OCI-M2 (cell line): Measurements from ENCODE around the gene THEM5.

ENCODE experiments used
- DNase-seq: peaks from one replicate; lab custom pipeline; 2025; ENCODE audit not compliant: unreplicated experiment; lab: John Stamatoyannopoulos, UW

THEM5 gene

DNA sequence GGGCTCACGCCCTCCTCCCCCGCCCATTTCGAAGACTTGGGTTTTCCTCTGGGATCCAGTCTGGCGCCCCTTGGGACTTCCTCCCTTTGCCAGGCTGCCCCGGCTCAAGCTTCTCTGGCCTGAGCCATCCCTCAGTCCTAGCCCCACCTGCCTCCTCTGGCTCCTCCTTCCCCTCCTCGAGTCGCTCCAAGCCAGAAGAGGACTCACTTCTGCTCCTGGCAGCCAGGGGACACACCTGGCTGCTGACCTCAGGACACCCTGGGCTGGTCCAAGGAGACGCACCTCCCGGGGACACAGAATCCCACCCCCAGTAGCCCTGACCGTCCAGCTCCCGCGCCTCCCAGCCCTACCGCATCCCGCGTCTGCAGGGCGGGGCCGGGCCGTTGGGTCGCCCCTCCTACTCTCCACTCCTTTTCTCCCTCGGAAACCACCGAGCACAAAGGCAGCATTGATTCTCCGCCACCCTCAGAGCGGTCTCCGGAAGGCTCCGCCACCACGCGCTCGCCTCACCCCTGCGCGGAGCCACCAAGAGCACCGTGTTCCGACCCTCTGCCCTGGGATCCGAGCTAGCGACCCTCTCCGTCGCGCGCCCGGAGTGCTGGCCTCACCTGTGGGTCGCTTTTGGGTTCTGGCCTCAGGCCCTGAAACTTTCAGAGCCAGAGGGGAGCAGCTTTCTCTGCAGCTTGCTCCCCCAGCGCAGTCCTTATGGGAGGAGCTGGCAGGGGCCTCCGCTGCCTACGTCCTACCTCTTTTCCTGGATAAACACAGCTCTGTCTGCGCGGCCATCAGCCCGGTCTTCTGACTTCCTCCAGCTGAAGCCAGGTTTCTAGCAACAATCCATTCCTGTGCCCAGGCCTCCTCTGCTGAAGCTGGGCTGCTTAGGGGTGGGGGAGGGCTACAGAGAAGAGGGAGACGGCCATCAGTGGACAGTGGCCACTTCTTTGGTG lies 13.8 kb downstream of the THEM5 start, which contains the start of gene C2CD4D:
C2CD4D (minus strand) TSS at position 364 of the 947 bp plus-strand sequence. CDS start 831 bp downstream, outside the sequence.
- no peak for DNase-seq

DNA sequence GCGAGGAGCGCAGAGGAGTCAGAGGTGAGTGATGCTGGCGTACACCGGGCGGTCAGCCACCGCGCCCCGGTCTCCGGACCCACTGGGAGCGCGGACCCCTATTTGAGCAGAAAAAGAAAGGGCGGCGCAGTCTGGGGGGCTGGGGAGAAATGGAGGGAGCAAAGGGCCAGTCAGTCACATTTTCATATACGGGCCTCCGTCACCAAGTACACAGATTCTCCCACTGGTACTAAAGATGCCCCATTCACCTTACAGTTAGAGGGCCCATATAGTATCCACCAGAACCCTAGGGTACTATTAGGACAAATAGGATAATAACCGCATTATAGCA lies 14.5 kb downstream of the THEM5 start:
- DNase-seq = no peak

DNA sequence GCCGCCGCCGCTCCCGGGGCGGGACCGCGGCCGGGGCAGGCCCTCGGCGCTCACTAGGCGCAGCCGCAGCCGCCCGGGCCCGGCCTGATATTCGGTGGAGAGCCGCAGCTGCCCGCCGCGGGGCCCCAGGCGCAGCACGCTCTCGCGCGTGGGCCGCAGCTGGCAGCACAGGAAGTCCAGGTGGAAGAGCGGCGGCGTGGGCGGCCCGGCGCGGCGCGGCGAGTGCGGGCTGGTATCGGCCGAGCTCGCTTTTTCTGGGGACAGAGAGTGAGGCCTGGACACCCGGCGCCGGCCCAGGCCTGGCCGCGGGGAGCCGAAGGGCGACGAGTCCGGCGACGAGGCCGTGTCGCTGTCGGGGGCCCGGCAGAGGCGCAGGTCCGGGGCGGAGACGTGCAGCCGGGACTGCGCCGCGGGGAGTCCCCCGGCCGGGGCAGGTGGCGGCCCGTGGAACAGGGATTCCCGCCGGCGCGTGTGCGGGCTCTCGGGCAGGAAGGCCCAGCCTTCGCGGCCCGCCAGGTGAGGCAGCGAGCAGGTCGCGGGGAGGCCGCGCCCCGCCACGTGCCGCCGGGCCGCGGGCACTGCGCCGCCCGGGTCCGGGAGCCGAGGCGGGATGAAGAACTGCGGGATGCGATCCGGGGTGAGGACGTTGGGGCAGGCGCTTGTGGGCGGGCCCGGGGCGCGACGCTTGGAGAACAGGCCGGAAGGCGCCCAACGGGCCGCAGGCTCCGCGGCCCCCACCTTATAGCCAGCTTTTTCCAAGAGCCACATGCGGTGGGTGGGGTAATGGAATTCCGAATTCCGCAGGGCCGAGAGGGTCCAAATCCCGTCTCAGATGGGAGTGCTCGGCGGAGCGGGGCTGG lies 15.1 kb downstream of the THEM5 start:
- DNase-seq = no peak

DNA sequence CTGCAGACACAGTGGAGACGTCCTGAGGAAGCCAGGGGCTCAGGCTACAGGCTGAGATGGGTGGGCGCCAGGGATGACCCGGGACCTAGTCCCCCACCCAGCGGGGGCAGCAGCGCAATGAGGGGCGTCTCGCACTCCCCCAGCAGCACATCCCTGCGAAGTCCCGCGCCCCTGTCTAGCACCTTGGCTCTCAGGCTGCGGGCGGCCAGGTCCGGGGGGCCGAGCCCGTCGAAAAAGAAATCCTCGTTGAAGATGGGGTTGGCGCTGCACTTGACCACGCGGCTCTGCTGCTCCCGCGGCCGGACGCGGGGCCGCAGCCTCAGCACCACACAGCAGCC lies 15.7 kb downstream of the THEM5 start:
- no peak for DNase-seq

DNA sequence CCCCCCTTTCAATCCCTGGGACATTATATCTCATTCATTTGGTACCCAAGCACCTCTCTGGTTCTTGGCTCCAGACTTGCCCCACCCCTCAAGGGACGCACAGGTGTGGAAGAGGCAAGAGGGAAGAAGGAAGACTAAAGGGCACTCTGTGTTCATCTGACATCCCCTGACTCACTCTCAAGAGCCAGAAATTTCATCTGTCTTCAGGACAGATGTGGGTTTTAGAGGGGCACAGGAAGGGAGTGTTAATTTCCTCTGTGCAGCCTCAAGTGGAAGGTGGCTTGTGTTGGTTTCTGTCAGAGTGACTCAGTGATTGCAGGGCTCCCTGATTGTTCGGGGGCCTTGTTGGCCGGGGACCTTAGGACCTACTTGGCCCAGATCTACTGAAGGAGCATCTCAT lies 16.3 kb downstream of the THEM5 start:
- DNase-seq = no peak

DNA sequence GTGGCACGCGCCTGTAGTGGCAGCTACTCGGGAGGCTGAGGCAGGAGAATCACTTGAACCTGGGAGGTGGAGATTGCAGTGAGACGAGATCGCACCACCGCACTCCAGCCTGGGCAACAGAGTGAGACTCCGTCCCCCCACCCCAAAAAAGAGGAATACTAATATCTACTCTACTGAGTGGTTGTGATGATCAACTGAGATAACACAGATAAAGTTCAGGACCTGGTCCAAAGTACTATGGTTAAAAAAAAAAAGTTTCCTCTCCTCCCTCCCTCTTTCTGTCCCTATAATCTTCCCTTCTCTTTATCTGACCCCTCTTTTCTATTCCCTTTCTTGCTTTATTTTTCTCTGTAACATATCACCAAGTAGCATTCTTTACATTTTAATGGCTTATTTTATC lies 17.9 kb downstream of the THEM5 start:
- no peak for DNase-seq

DNA sequence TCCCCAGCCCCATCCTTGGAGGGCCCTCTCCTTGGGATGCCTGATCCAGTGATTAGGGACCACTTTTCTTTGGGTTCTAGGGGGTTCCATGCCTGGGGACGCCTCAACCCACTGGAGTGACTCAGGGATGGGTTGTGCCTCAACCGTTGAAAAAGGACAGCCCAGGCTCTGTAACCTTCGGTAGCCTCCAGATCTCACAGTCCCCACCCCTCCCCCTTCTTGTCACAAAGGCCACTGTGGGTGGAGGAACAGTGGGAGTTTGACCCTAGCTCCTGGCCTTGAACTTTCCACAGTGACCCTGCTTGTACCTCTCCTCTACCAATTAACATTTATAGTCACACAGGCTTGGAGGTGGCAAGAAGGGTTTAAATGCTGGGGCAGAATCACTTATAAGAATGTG lies 19.3 kb downstream of the THEM5 start:
- no peak for DNase-seq

DNA sequence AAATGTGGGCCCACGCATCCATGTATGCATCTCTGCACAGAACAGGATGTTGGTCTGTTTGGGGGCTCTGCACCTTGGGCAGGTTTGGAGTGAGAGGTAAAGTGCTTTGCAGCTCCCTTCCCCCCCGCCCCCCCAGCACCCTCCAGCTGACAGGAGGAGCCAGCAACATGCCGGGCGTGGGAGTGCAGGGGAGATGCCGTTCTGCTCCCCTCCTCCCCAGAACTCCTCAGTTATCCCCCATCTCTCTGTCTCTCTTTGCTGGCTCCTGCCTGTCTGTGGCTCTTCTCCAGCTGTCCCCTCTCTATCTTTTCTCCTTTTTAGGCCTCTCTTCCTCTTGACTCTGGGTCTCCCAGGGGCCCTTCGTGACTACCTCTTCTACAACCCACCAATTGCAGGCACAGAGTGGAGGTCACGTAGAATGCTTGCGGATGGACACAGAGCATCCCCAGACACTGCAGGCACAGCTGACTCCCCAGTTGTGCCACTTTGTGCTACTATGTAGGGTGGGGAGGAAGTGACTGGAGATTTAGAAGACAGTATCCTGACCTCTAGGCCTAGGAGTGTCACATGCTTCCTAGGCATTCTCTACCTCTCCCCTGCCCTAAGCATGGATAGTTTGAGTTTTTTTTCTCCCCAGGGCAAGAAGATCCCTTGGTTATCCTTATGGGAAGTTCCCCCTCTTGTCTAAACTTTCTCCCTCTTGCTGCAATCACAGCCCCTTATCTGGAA lies 20.2 kb downstream of the THEM5 start:
- DNase-seq = no peak

DNA sequence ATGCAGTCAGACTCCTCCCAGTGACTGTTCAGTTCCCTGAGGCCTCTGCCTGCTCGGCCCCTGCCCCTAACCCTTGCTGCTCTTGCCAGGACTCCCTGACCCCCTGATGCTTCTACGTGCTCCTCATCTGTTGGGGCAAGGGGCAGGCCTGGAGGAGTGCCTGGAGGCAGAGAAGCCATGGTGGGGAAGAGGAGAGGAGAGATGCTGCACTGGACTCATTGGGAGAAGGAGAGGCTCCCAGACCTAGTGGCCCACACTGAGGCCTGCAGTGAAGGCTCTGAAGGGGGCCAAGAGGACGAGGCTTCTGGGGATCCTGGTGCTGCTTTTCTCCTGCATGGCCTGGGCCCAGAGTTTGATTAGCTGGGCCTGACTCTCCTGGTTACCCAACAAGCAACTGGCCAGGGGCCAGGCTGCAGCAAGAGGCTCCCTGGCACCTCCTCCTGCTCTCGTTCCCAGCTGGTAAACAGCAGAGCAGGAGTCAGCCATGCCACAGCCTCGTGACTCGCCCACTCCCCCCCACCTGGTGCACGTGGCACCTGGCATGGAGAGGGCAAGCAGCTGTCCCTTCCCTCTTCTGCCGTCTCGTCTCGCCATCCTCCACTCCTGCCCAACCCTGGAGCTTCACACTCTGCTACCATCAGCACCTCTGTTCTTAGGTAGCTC lies 21.1 kb downstream of the THEM5 start:
- no peak for DNase-seq

DNA sequence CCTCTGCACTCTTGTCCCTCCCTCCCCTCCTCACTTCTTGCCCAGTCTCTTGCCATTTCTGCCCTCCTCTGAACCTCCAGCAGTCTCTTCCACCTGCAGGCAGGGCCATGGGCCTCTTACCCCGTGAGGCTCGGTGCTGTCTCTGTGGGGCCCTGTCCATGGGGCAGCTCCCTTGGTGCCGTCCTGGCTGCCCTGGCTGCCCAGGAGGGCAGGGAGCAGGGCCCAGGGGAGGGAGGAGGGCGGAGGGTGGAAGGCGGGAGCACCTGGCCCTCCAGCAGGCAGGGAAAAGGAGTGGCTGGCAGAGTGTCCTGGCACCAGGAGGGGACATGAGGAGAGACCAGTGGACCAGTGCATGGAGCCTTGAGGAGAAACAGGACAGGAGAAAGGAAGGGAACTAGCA lies 21.9 kb downstream of the THEM5 start, which contains the start of gene RORC:
RORC (minus strand) TSS at position 198 of the 400 bp plus-strand sequence; CDS start at position 160, 38 bp downstream.
- DNase-seq = no peak

DNA sequence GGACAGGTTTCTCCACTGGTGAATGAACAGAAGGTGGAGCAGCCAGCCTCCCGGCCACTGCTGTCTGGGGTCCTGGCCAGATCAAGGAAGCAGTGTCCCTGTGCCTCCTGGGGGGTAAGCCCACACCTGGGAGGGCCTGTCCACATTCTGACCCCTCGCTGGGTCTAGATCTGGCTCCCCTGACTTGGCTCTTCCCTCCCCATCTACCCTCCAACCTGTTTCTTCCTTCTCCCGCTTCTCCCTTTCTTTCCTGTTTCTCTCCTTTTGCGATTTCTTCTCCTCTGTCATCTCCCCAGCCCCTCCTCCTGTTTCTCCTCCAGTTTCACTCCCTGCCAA lies 22.3 kb downstream of the THEM5 start:
- DNase-seq = no peak

DNA sequence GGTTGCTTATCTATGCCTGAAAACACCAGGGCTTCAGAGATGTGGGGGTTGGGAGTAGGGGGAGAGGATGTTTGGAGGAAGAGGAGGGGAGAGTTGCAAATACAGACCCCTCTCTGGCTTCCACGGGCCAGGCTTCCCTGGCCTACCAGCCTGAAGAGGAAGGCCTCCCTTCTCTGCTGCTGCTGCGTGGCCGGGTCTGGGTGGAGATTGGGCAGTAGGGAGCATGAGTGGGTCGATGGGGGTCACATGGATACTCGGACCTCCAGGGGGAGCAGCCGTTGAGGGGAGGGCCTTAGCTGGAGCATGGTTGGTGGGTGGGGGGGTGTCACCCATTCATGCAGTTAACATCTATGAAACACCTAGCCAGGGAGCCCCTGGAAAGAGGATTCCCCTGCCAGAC lies 23.5 kb downstream of the THEM5 start:
- no peak for DNase-seq

DNA sequence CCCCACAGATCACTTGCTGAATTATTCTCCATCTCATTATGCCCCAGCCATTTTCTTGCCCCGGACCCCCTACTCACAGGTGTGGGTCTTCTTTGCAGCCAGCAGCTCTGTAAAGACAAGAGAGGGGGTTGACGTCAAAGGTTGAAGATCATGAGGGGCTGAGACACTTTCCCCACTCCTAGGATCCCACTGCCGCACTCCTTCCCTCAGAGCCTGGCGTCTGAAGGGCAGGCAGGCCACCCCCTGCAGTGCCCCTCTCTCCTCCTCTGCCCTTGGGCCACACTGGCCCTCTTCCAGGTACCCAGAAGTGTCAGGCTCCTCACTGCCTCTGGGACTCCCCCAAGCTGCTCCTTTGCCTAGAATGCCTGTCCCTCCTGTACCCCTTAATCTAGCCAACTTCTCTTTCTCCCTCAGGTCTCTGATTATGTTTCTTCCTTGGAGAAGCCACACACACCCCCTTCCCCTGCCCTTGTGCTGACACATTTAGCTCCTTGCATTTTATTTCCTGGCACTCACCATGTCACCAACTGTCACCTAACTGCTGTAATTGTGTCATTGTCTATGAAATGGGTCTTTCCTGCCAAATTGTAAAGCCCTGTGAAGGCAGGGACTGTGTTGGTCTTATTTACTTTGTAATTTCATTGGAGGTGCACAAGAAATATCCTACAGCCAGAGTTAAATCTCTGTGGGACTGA lies 24.0 kb downstream of the THEM5 start:
- no peak for DNase-seq

DNA sequence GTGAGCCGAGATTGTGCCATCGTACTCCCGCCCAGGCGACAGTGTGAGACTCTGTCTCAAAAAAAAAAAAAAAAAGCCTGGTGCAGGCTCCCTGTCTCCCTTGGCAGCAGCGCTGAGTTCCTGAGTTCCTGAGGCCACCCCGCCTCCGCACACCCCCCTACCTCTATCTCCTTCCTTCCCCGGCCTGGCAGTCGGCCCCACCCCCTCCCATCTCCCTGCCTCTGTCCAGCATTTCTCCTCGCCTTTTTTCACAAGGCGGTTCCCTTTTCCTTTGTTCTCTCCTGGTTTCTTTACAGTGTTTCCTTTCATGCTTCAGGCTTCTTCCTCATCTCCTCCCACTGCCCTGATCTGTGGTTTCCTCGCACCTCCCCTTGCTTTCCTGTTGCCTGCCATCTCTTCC lies 24.6 kb downstream of the THEM5 start:
- no peak for DNase-seq

DNA sequence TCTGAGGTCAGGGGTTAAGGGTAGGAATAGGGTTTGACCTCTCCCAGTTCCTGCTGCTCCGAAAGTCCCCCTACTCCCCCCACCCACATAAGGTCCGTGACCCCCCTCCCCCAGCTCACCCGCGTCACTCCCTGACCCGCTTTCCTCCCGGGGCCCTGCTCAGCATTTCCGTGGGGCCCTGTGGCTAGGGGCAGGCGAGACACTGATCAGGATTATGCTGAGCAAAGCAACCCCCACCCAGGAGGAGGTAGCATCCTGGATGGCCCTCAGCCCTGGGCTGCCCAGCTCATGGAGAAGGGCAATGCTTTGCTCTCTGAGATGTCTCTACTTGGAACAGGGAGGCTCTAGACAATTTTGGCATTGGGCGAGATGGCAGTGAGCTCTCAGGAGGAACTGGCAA lies 25.7 kb downstream of the THEM5 start:
- no peak for DNase-seq

DNA sequence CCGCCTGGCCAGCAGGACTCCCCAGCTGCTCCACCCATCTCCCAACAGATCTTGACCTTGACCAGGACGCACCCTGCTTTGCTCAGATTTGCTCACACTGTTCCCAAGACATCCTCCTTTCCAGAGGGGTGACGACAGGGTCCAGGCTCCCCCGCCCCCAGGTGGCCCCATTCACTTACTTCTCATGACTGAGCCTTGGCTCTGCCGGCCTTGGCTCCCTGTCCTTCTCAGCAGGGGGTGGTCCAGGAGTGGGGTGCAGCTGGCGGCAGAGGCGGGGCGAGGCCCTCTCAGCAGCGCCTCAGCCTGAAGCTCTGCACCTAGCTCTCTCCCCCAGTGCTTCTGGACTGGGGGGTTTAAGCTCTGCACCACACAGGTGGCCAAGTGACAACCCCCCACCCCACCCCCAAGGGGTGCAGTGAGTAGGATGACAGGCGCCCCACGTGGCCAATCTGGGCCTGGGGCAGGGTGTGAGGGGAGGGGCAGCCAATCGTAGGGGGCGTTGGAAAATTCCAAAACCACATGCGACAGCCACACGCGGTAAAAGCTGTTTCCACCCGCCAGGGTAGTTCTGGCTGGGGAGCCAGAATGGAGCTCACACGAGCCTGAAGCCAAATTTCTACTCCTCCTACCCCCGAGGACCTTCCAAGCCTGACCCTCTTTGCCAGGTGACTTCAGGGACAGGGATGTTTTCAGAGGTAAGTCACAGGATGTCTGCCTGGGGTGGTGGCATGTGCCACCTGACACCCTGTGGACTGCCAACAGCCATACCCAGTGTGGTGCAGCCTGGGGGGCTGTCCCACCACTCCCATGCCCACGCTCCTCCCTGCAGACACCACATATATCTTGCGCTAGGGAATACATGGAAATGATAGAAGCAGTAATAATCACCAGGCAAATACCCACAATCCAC lies 27.5 kb downstream of the THEM5 start:
- DNase-seq = no peak

DNA sequence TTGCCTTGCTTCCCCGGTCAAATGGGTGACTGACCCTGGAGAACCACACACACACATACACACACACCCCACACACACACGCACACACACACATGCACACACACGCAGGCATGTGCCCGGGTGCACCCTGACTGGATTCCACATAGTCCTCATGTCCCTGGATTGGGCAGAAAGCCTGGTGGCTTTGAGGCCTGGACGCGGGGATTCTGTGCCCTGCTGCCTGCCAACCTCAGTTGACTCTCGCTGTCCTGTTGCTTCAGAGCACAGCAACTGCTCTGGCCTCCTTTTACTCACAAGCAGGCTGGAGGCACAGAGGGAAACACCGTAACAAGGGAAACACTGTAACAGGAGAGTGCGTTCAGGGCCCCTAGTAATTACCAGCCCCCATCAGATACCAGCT lies 28.3 kb downstream of the THEM5 start:
- DNase-seq = no peak

DNA sequence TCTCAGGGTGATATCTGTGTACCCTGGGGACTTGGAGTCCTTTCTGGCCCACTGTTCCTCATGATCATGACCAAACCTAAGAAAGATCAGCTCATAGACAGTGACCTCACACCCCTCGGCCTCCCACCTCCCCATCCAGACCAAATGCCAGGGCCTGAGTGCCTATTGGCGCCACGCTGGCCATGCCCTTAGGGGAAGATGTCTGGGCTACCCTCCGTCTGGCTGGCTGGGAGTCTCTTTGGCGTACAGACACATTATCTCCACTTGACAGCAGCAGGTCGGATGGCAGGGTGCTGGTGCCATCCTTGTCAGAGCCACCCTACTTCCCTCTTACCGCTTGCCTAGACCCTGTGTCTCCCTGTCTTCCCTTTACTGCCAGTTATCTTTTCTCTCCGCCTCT lies 30.3 kb downstream of the THEM5 start:
- no peak for DNase-seq

DNA sequence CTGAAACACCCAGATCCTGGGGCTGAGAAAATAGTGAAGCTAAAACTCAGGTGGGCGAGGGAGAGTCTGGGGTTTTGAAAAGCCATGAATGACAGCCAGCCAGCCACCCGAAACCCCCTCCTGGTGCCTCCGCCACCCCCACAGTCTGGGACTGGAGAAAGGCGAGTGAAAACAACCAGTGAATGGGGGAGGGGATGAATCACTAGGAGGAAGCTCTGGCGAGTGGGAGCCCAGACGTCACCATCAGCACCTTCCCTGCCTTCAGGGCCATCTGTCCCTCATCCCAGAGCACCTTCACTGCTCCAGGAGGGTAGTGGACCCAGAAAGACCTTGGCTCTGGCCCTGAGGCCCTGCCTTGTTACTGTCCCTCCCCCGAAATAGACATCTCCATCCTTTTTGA lies 31.1 kb downstream of the THEM5 start:
- DNase-seq = no peak
